HG02943 (cell line): ENCODE measurements around the gene SLC25A6.
"Not testable (repeated sequence)": the region's sequence is repeated elsewhere in the genome, so short reads cannot be mapped to it uniquely, and the experiment has no call there.

Experiments
- ATAC-seq: cut with Tn5 transposase; IDR thresholded peaks from one replicate; pipeline ENCODE4 v1.9.1; 2021; ENCODE audit warnings: mild to moderate bottlenecking, low read depth, moderate library complexity; ENCODE audit not compliant: unreplicated experiment

The SLC25A6 gene

DNA sequence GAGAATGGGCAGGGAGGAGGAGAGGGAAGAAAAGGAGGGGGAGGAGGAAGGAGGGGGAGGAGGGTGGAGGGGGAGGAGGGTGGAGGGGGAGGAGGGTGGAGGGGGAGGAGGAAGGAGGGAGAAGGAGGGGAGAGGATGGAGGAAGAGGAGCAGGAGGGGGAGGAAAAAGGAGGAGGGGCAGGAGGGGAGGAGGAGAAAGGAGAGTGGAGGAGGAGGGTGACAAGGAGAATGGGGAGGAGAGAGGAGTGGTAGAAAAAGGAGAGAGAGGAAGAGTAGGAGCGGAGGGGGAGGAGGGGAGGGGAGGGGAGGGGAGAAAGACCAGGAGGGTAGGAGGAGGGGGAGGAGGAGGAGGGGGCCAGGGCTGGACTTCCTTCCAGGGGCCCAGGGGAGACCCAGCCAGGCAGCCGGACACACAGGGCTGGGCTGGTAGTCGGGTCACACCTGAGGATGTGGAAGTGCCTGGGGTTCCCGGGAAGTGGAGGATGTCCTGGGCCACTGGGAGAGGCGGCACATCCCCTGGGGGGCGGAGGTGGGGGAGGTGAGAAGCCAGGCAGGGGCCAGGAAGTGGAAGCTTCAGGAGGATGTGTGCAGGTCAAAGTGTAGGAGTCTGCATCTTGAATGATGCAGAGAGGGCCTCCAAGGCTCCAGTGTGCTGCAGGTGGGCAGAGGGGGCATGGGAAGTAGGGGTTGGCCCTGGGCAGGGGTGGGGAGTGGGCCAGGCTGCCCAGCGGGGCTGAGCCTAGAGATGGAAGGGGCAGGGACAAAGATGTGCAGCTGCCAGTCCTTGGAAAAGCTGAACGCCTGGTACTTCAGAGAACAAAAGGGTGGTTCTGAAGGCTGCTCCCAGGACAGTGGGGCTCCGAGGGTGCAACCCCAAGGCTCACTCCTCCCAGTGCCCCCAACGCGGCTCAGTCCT lies 36.5 kb downstream of the SLC25A6 start:
- ATAC-seq: no peak

DNA sequence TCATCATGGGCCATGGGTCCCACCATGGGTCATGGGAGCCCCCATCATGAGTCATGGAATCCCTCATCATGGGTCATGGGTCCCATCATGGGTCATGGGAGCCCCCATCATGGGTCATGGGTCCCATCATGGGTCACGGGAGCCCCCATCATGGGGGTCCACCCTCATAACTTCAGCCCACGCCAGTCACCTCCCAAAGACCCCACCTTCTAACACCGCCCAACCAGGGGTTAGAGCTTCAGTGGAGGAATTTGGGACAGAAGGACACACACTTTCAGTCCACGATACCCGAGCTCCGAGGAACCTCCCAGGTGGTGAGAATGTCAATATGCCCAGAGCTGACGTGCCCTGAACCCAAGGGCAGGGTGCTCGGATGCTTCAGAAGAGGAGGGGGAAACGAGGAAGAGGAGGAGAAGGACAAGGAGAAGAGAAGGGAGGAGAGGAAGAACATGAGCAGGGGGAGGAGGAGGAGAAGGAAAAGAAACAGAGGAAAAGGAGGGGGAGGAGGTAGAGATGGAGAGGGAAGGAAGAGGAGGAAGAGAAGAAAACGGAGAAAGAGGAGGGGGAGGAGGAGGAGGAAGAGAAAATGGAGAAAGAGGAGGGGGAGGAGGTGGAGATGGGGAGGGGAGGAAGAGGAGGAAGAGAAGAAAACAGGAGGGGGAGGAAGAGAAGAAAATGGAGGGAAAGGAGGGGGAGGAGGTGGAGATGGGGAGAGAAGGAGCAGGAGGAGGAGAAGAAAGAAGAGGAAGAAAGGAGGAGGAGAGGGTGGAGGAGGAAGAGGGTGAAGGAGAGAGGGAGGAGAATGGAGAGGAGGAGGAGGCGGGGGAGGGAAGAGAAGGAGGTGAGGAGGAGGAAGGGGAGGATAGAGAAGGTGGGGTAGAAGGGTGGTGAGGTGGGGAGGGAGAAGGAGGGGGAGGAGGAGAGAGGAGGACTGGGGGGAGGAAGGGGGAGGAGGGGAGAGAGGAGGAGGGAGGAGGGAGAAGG lies 37.6 kb downstream of the SLC25A6 start:
- ATAC-seq: no peak

DNA sequence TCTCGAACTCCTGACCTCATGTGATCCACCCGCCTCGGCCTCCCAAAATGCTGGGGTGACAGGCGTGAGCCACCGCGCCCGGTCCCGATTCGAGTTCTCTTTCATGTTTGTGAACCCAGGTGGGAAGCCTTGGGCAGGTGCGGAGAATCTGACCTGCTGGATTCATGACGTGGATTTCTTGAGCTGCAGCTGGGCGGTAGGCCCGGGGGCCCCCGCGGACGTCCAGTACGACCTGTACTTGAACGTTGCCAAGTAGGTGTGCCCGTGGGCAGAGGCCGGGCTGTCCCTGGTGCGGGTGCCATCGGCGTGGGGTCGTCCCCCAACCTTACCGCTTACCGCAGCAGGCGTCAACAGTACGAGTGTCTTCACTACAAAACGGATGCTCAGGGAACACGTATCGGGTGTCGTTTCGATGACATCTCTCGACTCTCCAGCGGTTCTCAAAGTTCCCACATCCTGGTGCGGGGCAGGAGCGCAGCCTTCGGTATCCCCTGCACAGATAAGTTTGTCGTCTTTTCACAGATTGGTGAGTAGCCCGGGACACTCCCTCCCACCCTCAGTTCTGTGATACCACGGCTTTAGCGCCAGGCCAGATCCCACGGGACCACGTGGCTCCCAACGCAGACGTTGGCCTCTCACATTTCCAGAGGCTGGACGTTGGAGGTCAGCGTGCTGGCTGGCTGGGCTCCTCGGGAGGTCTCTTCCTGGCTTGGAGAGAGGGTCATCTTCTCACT lies 39.8 kb downstream of the SLC25A6 start:
- no peak for ATAC-seq

DNA sequence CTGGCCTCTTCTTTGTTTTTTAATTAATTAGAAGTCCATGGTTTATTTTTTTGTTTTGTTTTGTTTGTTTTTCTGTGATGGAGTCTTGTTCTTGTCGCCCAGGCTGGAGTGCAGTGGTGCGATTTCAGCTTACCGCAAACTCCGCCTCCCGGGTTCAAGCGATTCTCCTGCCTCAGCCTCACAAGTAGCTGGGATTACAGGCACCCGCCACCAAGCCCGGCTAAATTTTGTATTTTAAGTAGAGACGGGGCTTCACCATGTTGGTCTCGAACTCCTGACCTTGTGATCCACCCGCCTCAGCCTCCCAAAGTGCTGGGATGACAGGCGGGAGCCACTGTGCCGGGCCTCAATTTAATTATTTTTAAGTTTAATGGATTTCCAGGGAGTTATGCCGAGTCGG lies 42.3 kb downstream of the SLC25A6 start:
- ATAC-seq: not testable (repeated sequence)

DNA sequence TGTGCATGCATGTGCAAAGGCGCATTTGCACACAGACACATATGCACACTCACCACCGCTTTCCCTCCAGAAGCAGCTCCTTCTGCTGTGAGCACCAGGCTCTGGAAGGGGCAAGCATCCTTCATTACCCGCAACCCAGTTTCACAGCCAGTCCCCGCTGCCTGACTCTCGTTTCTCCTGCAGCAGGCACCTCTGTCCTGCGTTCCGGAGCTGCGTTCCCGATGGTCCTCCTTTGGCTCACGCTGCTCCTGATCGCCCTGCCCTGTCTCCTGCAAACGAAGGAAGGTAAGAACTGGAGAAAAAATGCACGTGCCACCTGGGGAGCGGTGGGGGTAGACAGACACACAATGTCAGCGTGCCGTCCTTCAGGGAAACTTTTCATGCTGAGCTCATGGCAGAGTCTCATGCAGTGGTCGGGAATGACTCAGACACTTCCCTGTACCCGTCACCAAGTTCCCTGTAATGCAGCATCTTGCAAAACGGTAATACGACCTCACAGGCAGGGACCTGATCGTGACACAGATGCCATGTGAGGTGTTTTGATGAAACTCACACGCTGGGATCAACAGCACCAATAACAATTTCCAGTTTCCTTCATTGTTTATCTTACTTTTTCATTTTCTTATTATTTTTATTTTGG lies 50.2 kb downstream of the SLC25A6 start:
- no peak for ATAC-seq

DNA sequence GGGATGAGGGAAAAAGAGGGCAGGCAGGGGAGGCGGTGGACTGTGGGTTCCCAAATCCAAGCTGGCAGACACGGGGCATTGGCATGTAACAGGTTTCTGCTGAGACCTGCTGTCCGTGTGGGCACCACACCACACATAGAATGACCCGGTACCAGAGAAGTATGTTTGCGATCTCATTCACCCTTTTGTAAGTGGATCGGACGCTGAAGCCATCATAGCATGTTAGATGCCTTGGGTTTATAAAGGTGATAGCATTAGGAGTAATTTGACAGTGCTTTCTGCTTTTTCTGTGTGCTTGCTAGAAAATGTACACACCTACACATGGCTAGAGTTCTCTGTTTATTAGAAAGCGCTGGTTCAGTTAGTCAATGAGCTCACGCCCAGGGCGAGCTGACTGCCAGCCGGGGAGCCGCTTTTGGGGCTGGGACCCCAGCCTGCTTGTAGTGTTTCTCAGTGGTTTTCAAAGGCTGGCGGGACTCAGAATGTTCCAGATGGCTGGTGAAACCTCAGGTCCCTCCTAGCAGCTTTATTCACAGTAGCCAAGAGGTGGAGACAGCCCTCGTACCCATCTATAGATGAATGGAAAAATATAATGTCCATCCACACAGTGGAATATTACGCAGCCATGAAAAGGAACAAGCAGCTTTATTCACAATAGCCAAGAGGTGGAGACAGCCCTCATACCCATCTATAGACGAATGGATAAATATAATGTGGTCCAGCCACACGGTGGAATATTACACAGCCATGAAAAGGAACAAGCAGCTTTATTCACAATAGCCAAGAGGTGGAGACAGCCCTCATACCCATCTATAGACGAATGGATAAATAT lies 54.7 kb downstream of the SLC25A6 start:
- ATAC-seq: no peak

DNA sequence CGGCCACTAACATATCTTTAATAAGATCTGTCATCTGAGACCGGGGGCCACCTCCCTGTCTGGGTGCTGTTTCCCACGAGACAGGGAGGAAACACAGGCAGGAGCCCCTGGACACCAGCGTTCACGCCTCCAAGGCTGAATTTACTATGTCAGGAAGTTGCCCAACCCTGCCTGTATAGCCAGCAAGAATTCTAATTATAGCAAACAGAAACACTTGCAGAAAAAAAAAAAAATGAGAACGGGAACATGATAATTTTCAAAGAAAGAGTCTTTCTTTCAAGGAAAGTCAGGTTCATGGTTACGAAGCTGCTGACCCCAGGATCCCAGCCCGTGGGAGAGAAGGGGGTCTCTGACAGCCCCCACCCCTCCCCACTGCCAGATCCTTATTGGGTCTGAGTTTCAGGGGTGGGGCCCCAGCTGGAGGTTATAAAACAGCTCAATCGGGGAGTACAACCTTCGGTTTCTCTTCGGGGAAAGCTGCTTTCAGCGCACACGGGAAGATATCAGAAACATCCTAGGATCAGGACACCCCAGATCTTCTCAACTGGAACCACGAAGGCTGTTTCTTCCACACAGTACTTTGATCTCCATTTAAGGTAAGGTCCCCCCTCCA lies 55.5 kb downstream of the SLC25A6 start, which contains the start of gene IL3RA:
IL3RA (plus strand) TSS at position 455 of the 613 bp plus-strand sequence. CDS start 4,981 bp downstream, outside the sequence.
- ATAC-seq: no peak
